ENCODE data around the gene PCK2.

The PCK2 gene

GRCh38 chr14:24060984-24061913 is 32.9 kb upstream of the PCK2 start:
- no peak for DNase-seq (ENCODE audit: low read depth, low spot score)

DNA sequence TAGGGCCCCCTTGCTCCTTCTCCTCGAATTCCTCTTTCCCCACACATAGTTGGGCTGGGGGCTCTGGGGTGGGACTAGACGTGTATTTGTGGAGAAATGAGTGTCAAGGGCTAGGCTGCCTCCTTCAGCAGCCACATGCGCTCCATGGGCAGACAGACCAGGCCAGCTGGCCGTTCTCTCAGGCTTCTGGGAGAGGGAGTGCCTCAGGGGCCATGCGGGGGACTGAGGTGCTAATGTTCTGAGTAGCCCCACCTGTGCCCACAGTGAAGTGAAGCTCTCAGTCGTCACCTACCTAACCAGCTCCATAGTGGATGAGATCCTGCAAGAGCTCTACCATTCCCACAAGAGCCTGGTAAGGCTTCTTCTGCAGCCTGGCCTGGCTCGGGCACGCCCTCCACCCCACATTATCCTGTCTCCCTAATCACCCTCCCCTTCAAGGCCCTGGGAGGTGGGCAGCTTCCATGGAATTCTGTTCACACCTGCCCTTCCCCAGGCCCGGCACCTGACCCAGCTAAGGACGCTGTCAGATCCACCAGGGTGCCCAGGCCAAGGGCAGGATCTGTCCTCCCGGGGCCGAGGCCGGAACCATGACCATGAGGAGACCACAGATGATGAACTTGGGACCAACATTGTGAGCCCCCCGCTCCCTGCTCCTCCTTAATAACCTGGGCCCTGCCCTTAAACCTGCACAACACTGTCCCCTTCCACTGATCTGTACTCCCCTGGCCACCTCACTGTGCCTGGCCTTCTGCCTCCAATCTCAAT is 31.7 kb upstream of the PCK2 start:
- no peak for DNase-seq (ENCODE audit: low read depth, low spot score)

- no peak for DNase-seq (ENCODE audit: low read depth, low spot score)
Measured at GRCh38 chr14:24063263-24063836, 30.8 kb upstream of the PCK2 start.

DNA sequence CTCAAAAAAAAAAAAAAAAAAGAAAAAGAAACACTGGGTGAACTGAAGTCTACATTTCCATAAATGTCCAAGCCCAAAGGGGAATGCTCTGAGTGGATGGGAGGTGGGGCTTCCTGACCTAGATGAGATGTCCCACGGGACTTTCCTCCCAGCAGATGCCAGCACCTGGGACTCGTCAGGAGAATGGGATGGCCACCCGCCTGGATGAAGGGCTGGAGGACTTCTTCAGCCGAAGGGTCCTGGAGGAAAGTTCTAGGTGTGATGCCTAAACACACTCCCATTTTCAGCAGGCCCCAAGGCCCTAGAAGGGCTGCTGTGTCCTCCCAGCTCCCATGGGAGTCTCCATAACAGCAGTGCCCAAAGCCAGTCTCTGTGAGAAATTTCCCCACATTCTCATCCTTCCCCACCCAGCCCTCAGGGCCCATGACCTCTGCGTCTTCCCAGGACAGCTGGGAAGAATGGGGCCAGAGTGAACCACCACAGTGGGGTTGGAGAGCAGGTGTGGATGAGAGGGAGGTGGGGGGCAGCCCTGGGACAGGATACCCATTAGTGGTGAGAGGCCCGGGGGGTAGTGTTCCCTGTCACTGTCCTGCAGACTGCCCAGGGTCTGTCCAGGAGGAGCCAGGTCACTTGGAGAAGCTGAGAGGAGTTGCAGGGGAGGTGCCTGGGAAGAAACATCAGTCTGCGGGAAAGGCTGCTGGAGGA is 29.9 kb upstream of the PCK2 start:
- DNase-seq (ENCODE audit: low read depth, low spot score) = no peak

GRCh38 chr14:24064856-24065255 is 29.3 kb upstream of the PCK2 start:
- no peak for DNase-seq (ENCODE audit: low read depth, low spot score)

- no peak for DNase-seq (ENCODE audit: low read depth, low spot score)
Measured at GRCh38 chr14:24065408-24065807, 28.7 kb upstream of the PCK2 start.

- no peak for DNase-seq (ENCODE audit: low read depth, low spot score)
Measured at GRCh38 chr14:24066496-24067132, 27.5 kb upstream of the PCK2 start.

- DNase-seq (ENCODE audit: low read depth, low spot score) = no peak
Measured at GRCh38 chr14:24067133-24068082, 26.7 kb upstream of the PCK2 start.

GRCh38 chr14:24068711-24069410 is 25.2 kb upstream of the PCK2 start:
- DNase-seq (ENCODE audit: low read depth, low spot score) = no peak

- DNase-seq (ENCODE audit: low read depth, low spot score) = no peak
Measured at GRCh38 chr14:24069411-24069735, 24.7 kb upstream of the PCK2 start.

- no peak for DNase-seq (ENCODE audit: low read depth, low spot score)
Measured at GRCh38 chr14:24070285-24071143, 23.6 kb upstream of the PCK2 start.

- no peak for DNase-seq (ENCODE audit: low read depth, low spot score)
Measured at GRCh38 chr14:24071144-24071697, 22.9 kb upstream of the PCK2 start, which contains the start of gene CPNE6. Gene CPNE6, plus strand, starts transcription at chr14:24071562. Its CDS starts 1,375 bp downstream, at chr14:24072937.

GRCh38 chr14:24071836-24072430 is 22.2 kb upstream of the PCK2 start:
- DNase-seq (ENCODE audit: low read depth, low spot score) = no peak

DNA sequence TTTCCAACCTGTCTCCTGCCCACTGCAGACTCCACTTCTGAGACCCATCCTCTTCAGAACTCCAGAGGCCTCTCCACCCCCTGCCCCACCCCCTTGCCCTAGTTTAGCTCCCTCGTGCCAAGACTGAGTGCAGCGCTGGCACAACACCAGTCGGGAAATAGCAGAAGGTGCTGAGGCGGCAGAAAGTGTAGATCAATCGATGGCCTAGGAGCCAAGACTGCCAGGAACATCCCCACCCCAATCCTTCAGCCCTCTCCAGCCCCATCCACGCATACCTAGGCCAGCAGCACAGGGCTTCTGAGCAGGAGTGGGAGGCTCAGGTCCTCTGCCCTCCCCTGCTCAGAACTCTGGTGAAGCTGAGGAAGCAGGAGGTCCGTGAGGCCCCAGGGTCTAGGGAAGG is 21.7 kb upstream of the PCK2 start:
- no peak for DNase-seq (ENCODE audit: low read depth, low spot score)

DNA sequence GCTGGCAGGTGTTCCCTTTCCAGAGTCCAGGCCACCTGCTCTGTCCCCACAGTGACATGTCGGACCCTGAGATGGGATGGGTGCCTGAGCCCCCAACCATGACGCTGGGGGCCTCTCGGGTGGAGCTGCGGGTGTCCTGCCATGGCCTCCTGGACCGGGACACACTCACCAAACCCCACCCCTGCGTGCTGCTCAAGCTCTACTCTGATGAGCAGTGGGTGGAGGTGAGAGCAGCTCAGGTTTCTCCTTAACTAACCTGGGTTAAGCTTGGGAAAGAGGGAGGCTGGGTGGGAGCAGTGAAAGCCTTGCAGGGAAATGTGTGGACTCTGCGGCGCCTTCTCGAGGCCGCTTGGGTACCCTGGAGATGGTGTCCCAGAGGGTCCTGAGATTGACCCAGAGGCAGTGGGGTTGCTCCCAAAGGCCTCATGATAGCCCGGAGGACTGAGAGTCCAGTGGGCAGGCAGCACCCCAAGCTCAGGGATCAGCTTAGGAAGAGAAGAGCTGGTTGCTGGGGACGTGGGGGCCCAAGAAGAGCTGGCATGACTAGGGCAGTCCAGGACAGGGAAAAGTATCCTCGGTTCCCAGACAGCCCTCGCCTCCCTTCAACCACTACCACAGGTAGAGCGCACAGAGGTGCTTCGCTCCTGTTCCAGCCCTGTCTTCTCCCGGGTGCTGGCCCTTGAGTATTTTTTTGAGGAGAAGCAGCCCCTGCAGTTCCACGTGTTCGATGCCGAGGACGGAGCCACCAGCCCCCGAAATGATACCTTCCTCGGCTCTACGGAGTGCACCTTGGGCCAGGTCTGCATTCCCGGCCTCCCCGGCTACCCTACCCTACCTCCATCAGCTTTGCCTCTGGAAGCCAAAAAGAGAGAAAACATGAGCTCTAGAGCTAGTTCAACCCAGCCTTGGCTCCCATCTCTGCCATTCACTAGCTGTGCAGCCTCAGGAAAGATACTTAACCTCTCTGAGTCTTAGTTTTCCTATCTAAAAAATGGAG is 20.9 kb upstream of the PCK2 start:
- no peak for DNase-seq (ENCODE audit: low read depth, low spot score)

GRCh38 chr14:24074625-24075484 is 19.3 kb upstream of the PCK2 start:
- no peak for DNase-seq (ENCODE audit: low read depth, low spot score)

All from brain pericyte (primary cell).